Neural crest cell (in vitro differentiated cells): ENCODE data around the gene ADAMTS15. TPM values are rescaled to one million over a fixed set of nuclear protein-coding genes. Genes with fewer than 3 reads are reported as not detected.

Experiments
- DNase-seq: peaks from one replicate; pipeline ENCODE4 v3.0.0; 2021; ENCODE audit warnings: low read depth, mixed read lengths, low spot score
- H3K27ac Mint-ChIP-seq: one replicate; pipeline ENCODE4 v1.8.0; 2021; ENCODE audit warnings: mild to moderate bottlenecking, mixed read lengths; ENCODE audit not compliant: unreplicated experiment
- H3K27me3 Mint-ChIP-seq: 2 replicates; pipeline ENCODE4 v1.8.0; 2021; ENCODE audit warnings: low read depth, mild to moderate bottlenecking, mixed read lengths
- H3K36me3 Mint-ChIP-seq: 2 replicates; pipeline ENCODE4 v1.8.0; 2021; ENCODE audit warnings: low read depth, mild to moderate bottlenecking, mixed read lengths
- H3K4me1 Mint-ChIP-seq: 2 replicates; pipeline ENCODE4 v1.8.0; 2021; ENCODE audit warnings: mixed read lengths
- H3K4me3 Mint-ChIP-seq: one replicate; pipeline ENCODE4 v1.8.0; 2021; ENCODE audit warnings: mild to moderate bottlenecking, mixed read lengths
- H3K9me3 Mint-ChIP-seq: 2 replicates; pipeline ENCODE4 v1.8.0; 2021; ENCODE audit warnings: mixed read lengths
- total RNA-seq: library from RNA; stranded (reverse); gene quantifications from 2 replicates; pipeline ENCODE4 v1.2.1, GENCODE V29; 2021
- TF ChIP-seq, protein P1 (sequence below): fragments of 200-600 bp; sonication (generic); conservative IDR thresholded peaks from 2 replicates; pipeline ENCODE4 v1.5.0; 2021; ENCODE audit warnings: antibody characterized with exemption, mild to moderate bottlenecking

The ADAMTS15 gene
- total RNA-seq, 1 donor from 2014 or later = 7.7 TPM

DNA sequence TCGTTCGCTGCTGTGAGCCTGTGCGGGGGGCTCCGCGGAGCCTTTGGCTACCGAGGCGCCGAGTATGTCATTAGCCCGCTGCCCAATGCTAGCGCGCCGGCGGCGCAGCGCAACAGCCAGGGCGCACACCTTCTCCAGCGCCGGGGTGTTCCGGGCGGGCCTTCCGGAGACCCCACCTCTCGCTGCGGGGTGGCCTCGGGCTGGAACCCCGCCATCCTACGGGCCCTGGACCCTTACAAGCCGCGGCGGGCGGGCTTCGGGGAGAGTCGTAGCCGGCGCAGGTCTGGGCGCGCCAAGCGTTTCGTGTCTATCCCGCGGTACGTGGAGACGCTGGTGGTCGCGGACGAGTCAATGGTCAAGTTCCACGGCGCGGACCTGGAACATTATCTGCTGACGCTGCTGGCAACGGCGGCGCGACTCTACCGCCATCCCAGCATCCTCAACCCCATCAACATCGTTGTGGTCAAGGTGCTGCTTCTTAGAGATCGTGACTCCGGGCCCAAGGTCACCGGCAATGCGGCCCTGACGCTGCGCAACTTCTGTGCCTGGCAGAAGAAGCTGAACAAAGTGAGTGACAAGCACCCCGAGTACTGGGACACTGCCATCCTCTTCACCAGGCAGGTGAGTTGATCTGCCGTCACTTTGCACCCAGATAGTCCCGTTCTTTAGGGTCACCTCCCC lies 1.0 kb downstream of the ADAMTS15 start:
- peaks cover 21% of the 10 kb centered on the region for H3K4me1 Mint-ChIP-seq
- peak overlapping the region; percentile 95 for H3K4me3 Mint-ChIP-seq
- TF ChIP-seq, protein P1, sequence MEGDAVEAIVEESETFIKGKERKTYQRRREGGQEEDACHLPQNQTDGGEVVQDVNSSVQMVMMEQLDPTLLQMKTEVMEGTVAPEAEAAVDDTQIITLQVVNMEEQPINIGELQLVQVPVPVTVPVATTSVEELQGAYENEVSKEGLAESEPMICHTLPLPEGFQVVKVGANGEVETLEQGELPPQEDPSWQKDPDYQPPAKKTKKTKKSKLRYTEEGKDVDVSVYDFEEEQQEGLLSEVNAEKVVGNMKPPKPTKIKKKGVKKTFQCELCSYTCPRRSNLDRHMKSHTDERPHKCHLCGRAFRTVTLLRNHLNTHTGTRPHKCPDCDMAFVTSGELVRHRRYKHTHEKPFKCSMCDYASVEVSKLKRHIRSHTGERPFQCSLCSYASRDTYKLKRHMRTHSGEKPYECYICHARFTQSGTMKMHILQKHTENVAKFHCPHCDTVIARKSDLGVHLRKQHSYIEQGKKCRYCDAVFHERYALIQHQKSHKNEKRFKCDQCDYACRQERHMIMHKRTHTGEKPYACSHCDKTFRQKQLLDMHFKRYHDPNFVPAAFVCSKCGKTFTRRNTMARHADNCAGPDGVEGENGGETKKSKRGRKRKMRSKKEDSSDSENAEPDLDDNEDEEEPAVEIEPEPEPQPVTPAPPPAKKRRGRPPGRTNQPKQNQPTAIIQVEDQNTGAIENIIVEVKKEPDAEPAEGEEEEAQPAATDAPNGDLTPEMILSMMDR = no peak
- H3K9me3 Mint-ChIP-seq = no peaks in the 10 kb centered on the region
- H3K27ac Mint-ChIP-seq = no peak overlapping the region
- no peaks in the 10 kb centered on the region for H3K36me3 Mint-ChIP-seq
- H3K27me3 Mint-ChIP-seq = peaks cover 35% of the 10 kb centered on the region
- DNase-seq = peak; percentile 22

DNA sequence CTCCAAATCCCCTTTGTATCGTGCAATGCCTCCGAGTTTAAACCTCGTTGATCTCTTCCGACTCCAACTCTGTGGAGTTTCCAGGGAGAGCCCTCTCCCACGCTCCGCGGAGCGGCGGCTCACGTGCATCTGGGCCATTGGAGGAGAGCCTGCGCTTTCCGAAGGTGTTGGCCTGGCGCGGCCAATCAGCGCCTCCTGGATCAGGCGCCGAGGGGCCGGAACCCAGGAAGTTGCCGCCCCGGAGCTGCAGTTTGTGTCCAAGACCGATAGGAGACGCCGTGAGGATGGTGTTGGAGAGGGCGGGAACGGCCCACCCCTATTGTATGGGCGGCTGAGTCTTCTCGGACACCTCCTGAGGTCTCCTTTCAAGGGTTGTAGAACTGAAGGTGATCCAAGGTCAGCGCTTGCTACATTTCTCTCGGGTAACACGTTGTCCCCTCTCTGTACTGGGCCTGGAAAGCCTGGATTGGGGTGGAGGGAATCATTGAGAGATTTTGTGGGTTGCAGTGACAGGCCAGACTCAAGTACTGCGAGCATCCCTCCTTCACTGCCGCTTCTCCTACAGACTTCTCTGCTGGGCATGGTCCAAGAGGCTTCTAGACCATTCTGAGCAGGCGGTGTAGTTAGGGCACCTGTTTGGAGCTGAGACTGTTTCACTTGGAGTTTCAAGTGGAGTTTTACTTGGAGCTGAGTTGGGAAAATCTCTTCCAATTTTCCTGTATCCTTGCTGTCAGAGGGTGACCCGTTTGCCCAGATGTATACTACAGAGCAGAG lies 1.7 kb downstream of the ADAMTS15 start:
- TF ChIP-seq, protein P1 = peak; percentile 52
- H3K27me3 Mint-ChIP-seq = peaks cover 39% of the 10 kb centered on the region
- peak overlapping the region; percentile 37 for H3K27ac Mint-ChIP-seq
- H3K36me3 Mint-ChIP-seq = no peaks in the 10 kb centered on the region
- no peaks in the 10 kb centered on the region for H3K9me3 Mint-ChIP-seq
- peak; percentile 71 for DNase-seq
- H3K4me1 Mint-ChIP-seq = peaks cover 21% of the 10 kb centered on the region
- peak overlapping the region; percentile 95 for H3K4me3 Mint-ChIP-seq

DNA sequence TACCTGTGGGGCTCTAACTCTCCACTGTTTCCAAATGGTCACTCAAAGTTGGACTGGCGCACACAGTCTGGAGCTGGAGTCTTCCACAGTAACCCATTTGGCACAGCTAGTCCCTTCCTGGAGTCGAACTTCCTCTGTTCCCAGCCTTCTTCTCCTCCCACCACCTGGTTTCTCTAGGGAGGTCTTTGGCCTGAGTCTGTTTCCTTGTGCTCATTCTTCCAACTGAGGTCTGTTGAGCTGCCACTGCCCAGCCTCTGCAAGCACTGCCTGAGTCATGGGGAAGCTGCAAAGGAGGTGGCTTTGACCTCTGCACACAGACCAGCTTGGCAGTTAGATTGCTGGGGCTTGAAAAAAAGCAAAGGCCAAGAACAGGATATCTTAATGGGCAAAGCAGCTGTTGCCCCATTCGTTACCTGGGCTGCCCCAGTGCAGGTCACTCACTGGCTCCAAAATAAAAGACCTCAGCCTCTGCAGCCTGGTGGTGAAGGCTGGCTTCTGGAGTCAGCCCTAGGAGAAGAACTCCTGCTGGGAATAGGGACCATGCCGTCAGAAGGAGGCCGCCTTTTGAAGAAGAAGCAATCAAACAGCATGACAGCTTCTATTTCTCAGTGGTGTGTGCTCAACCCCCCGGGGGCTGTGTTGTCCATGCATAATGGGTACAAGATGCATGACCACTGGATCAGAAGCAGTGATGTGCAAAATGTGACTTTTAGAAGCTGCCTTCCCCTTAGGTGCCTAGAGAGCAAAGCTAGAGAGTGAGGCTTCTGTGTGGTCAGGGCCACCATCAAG lies 3.0 kb downstream of the ADAMTS15 start:
- Mint-ChIP-seq H3K4me1 (peaks cover 21% of the 10 kb centered on the region), H3K27me3 (peaks cover 39% of the 10 kb centered on the region), H3K9me3 (no peaks in the 10 kb centered on the region), H3K36me3 (no peaks in the 10 kb centered on the region), H3K27ac (no peak overlapping the region), H3K4me3 (peak overlapping the region; percentile 65)
- TF ChIP-seq, protein P1 = no peak
- DNase-seq = no peak

DNA sequence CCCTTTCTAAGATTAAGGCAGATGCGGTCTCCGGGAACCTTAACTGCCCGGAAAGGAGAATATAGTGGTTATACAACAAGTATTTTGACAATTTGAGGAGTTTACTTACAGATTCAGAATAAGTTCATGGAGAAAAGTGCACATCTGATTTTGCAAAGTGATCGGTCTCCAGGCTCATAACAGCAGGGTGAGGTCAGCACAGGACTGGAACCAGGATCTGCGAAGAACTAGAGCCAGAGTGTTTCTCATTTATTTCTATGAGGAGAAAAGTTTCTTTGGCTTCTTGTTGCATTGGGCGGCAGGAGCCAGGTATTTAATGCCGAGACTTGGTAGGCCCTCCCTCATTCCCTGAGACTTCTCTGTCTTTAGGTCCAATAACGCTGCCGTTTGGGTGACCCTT lies 3.7 kb downstream of the ADAMTS15 start:
- Mint-ChIP-seq H3K27me3 (peaks cover 37% of the 10 kb centered on the region), H3K36me3 (no peaks in the 10 kb centered on the region), H3K9me3 (no peaks in the 10 kb centered on the region), H3K4me3 (no peak overlapping the region), H3K4me1 (peaks cover 21% of the 10 kb centered on the region), H3K27ac (no peak overlapping the region)
- TF ChIP-seq, protein P1 = no peak
- no peak for DNase-seq

DNA sequence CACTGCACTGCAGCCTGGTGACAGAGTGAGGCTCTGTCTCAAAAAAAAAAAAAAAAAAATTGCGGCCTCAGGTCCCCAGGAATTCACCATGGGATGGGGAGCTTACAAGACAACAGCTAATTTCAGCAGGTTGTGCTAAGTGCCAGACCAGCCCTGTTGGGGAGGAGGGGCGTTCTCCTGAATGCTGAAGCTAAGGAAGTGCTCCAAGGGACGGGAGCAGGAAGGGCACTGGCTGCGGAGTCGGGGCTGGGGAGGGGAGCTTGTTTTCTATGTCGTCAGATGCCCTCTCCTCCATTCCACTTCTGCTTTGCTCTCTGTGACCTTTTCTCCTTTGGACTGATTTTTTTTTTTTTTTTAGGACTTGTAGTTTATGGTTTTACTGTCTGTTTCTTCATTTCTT lies 4.5 kb downstream of the ADAMTS15 start:
- H3K27ac Mint-ChIP-seq = no peak overlapping the region
- H3K4me1 Mint-ChIP-seq = peaks cover 21% of the 10 kb centered on the region
- TF ChIP-seq, protein P1 = no peak
- peaks cover 37% of the 10 kb centered on the region for H3K27me3 Mint-ChIP-seq
- no peak for DNase-seq
- no peaks in the 10 kb centered on the region for H3K9me3 Mint-ChIP-seq
- H3K4me3 Mint-ChIP-seq = no peak overlapping the region
- no peaks in the 10 kb centered on the region for H3K36me3 Mint-ChIP-seq
